Large intestine (tissue), 12 donors: ENCODE data around the gene NLRP10. TPM values are rescaled to one million over a fixed set of nuclear protein-coding genes. Genes with fewer than 3 reads are reported as not detected.

Experiments used
- DNase-seq, 2 donors: peaks; one replicate each; pipeline versions ENCODE4 v3.0.0 to v3.0.0-alpha.2; 2013
- H3K27ac ChIP-seq: one replicate; pipeline ENCODE4 v1.5.1; 2013; ENCODE audit warnings: low read length
- H3K27me3 ChIP-seq: 2 replicates; pipeline ENCODE4 v1.6.1; 2013; ENCODE audit warnings: low read length; ENCODE audit not compliant: control insufficient read depth, insufficient read depth
- H3K36me3 ChIP-seq: 2 replicates; pipeline ENCODE4 v1.6.1; 2013; ENCODE audit warnings: low read length; ENCODE audit not compliant: control insufficient read depth, insufficient read depth
- H3K4me1 ChIP-seq: one replicate; pipeline ENCODE4 v1.6.1; 2013; ENCODE audit warnings: low read length; ENCODE audit not compliant: control insufficient read depth, insufficient read depth
- H3K4me3 ChIP-seq: one replicate; pipeline ENCODE4 v1.5.1; 2013; ENCODE audit warnings: low read length
- H3K9me3 ChIP-seq: one replicate; pipeline ENCODE4 v1.6.1; 2013; ENCODE audit warnings: mild to moderate bottlenecking, low read depth, low read length, moderate library complexity; ENCODE audit not compliant: control insufficient read depth
- WGBS: methylation state at CpG from one replicate; pipeline ENCODE4 v1.1.5; 2013; ENCODE audit warnings: low lambda C conversion rate; ENCODE audit not compliant: insufficient coverage; 5-methylcytosine and 5-hydroxymethylcytosine counted together
- long read RNA-seq, 11 donors: transcript quantifications; one replicate each; lab custom pipeline, GENCODE V29; 2026
- polyA plus RNA-seq: library from polyadenylated mRNA; unstranded; fragments of 120-200 nt; gene quantifications from one replicate; pipeline ENCODE4 v1.2.1, GENCODE V29; 2013

NLRP10 gene
- not detected for polyA plus RNA-seq
- long read RNA-seq, donor 1, result 0 reads
- long read RNA-seq, donor 2, result 0 reads
- long read RNA-seq, donor 3, result 0 reads
- long read RNA-seq, donor 4, result 0 reads
- long read RNA-seq, donor 5, result 0 reads
- long read RNA-seq, donor 6, result 0 reads
- long read RNA-seq, donor 7, result 0 reads
- long read RNA-seq, donor 8, result 0 reads
- long read RNA-seq, donor 9, result 0 reads
- long read RNA-seq, donor 10, result 0 reads
- long read RNA-seq, donor 11, result 0 reads

DNA sequence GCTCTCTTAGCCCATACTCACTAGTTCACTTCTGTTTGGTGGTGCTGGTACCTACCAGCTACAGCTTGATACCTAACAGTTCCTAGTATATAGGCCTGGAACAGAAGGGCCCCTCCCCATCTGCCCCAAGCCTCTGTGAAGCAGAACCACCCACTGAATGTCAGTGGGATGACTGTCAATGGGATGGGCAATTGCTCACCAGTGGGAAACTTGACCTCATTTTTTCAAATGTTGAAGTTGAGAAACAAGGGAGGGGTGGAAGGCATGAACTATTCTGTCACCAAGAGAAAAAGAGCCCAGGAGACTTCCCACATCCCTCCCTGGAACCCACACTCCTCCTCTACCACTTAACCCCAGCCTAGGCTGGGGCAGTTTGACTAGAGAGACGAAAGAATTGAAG is at the start of gene NLRP10:
NLRP10 (minus strand) TSS at position 62 of the 400 bp plus-strand sequence. CDS start 1,952 bp downstream, outside the sequence.
- H3K27me3 ChIP-seq, result no peaks in the 10 kb centered on the region
- H3K4me3 ChIP-seq, result no peak within 1 kb of the TSS
- H3K36me3 ChIP-seq, result no peaks in the 10 kb centered on the region
- no peaks in the 10 kb centered on the region for H3K4me1 ChIP-seq
- no peak within 1 kb of the TSS for H3K27ac ChIP-seq
- no peak for DNase-seq
- H3K9me3 ChIP-seq, result no peaks in the 10 kb centered on the region
- no CpG with 5 or more reads among the region's 1 CpG for WGBS

DNA sequence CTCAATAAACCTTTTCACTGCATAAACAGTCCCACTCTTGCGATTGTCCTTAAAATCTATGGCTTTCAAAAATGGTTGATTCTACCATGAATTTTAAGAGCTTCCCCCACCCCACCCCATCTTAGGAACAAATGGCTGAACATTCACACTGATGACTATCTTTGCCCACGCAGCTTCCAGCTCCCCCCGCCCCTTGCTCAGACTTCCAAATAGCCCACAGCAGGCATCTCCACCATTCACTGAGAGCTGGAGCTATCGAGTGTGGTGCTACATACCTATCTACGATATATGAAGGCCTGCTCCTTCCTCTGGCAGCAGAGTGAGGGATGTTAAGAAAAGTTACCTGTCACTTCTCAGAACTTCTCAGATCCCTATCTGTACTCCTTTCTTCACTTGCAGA is 48.6 kb upstream of the NLRP10 start:
- Histone ChIP-seq H3K4me1 (no peaks in the 10 kb centered on the region), H3K9me3 (no peaks in the 10 kb centered on the region), H3K36me3 (no peaks in the 10 kb centered on the region), H3K4me3 (no peak overlapping the region), H3K27me3 (peaks cover 43% of the 10 kb centered on the region), H3K27ac (no peak overlapping the region)
- no CpG with 5 or more reads among the region's 5 CpGs for WGBS
- no peak for DNase-seq

DNA sequence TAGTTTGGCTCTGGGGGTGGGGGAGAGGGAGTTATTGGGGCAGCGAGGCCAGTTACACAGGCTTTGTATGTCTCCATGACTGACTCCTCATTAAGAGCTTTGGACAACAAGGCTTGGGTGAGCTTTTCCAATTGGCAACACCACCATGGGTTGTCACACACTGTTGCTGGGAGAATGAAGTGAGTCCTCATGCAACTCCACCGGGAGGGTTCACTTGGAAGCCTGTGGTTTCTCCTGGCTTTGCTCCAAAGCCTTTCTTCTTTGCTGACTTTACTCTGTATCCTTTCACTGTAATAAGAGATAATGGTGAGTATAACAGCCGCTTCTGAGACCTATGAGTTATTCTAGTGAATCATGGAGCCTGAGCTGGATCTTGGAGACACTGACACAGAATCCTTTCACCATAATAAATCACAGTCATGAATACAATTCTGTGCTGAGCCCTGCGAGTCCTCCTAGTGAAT is 46.8 kb upstream of the NLRP10 start:
- peaks cover 25% of the 10 kb centered on the region for H3K27me3 ChIP-seq
- no peaks in the 10 kb centered on the region for H3K9me3 ChIP-seq
- H3K27ac ChIP-seq, result no peak overlapping the region
- WGBS, result no CpG with 5 or more reads among the region's 4 CpGs
- H3K4me1 ChIP-seq, result no peaks in the 10 kb centered on the region
- no peaks in the 10 kb centered on the region for H3K36me3 ChIP-seq
- H3K4me3 ChIP-seq, result no peak overlapping the region
- DNase-seq, result no peak

- Histone ChIP-seq H3K4me1 (no peaks in the 10 kb centered on the region), H3K9me3 (no peaks in the 10 kb centered on the region), H3K27ac (no peak overlapping the region), H3K36me3 (no peaks in the 10 kb centered on the region), H3K27me3 (peaks cover 18% of the 10 kb centered on the region), H3K4me3 (no peak overlapping the region)
- WGBS, result no CpG with 5 or more reads among the region's 2 CpGs
- no peak for DNase-seq
Observed at GRCh38 chr11:8011371-8011770, 46.1 kb upstream of the NLRP10 start.

- no CpG with 5 or more reads among the region's 3 CpGs for WGBS
- H3K27ac ChIP-seq, result no peak overlapping the region
Observed at GRCh38 chr11:8009856-8010255, 44.6 kb upstream of the NLRP10 start.

GRCh38 chr11:8008212-8008611 is 43.0 kb upstream of the NLRP10 start:
- Histone ChIP-seq H3K4me1 (no peaks in the 10 kb centered on the region), H3K27me3 (peaks cover 4% of the 10 kb centered on the region), H3K9me3 (no peaks in the 10 kb centered on the region), H3K4me3 (no peak overlapping the region), H3K36me3 (no peaks in the 10 kb centered on the region), H3K27ac (no peak overlapping the region)
- no peak for DNase-seq
- no CpG with 5 or more reads among the region's 4 CpGs for WGBS

More at GRCh38 chr11:8009856-8010255, 44.6 kb upstream of the NLRP10 start:
- Histone ChIP-seq H3K27me3 (peaks cover 7% of the 10 kb centered on the region), H3K4me3 (no peak overlapping the region), H3K36me3 (no peaks in the 10 kb centered on the region), H3K9me3 (no peaks in the 10 kb centered on the region), H3K4me1 (no peaks in the 10 kb centered on the region)
- DNase-seq, result no peak

DNA sequence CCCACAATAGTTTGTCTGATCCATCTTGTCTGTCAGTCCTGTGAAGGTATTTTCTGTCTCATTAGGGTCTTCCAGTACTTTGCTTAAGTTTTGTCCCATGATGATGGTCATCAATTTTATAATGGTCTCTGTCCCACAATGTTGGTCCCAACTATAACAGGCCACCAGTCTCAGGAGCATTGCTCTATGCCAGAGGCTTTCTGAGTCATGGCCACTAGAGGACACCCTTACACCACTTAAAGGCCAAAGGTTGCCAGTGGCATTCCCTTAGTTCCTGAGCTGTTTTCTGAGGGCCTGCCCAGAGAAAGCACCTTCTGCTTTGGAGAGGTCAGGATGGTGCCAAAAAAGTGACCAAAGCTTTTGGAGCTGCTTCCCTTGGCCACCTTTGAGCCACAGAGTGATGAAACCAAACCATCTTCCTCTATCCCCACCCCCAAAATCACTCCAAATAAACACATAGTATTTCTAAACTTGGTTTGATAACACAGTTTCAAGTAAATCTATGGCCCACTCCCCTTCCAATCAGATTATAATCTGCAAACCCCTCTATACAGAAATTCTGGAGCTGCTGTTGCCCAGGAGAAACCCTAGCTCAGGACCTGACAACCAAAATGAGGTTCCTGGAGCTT is 41.2 kb upstream of the NLRP10 start:
- no peak overlapping the region for H3K4me3 ChIP-seq
- peak; percentile 44 to 48 for DNase-seq
- no peaks in the 10 kb centered on the region for H3K36me3 ChIP-seq
- no peak overlapping the region for H3K27ac ChIP-seq
- no peaks in the 10 kb centered on the region for H3K9me3 ChIP-seq
- H3K27me3 ChIP-seq, result no peaks in the 10 kb centered on the region
- no peaks in the 10 kb centered on the region for H3K4me1 ChIP-seq

GRCh38 chr11:8005556-8005955 is 40.3 kb upstream of the NLRP10 start:
- Histone ChIP-seq H3K4me3 (no peak overlapping the region), H3K36me3 (no peaks in the 10 kb centered on the region), H3K9me3 (no peaks in the 10 kb centered on the region), H3K4me1 (no peaks in the 10 kb centered on the region), H3K27me3 (no peaks in the 10 kb centered on the region), H3K27ac (no peak overlapping the region)
- no peak for DNase-seq

GRCh38 chr11:8004008-8004407 is 38.8 kb upstream of the NLRP10 start:
- Histone ChIP-seq H3K36me3 (peaks cover 7% of the 10 kb centered on the region), H3K27me3 (no peaks in the 10 kb centered on the region), H3K9me3 (no peaks in the 10 kb centered on the region), H3K4me3 (no peak overlapping the region), H3K4me1 (no peaks in the 10 kb centered on the region), H3K27ac (no peak overlapping the region)
- no CpG with 5 or more reads among the region's 2 CpGs for WGBS
- no peak for DNase-seq

DNA sequence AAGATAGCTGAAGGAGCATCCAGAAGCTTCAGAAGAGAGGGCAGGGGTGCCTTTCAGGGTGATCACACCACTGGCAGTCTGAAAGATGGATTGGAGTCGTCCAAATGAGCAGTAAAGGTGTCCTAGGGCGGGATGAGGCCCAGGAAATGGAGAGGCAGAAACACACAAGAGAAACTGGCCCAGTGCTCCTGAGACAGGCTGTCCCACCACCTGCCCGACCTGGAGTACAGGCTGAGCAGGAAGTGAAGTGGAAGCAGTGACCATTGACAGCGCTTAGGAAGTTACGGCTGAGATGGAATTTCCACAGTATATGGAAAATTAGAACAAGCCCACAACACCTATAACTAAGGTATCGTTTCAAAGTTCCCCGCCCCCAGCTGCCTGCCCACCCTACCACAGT is 37.9 kb upstream of the NLRP10 start:
- Histone ChIP-seq H3K36me3 (peaks cover 13% of the 10 kb centered on the region), H3K27me3 (no peaks in the 10 kb centered on the region), H3K4me3 (no peak overlapping the region), H3K9me3 (no peaks in the 10 kb centered on the region), H3K27ac (no peak overlapping the region), H3K4me1 (no peaks in the 10 kb centered on the region)
- 100% methylated on average over 1 of the region's 7 CpGs for WGBS
- DNase-seq, result no peak

DNA sequence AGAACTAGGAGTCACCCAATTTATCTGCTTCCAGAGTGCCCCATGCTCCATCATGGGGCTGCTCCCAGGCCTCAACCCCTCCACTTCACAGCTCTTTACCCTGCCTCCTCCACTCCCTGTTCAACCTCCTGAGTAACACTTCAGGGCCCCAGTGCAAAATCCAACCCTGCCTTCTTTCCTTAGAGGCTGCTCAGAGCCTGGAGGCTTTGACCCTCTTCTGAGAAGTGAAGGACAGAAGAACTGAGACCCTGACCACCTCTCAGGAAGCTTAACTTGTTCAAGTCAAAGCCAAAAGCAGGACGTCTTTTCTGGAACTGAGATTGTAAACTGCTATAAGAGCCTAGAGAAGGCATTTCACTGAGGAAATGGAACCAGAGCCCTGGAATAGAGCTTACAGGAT is 37.4 kb upstream of the NLRP10 start:
- Histone ChIP-seq H3K36me3 (peaks cover 17% of the 10 kb centered on the region), H3K4me3 (no peak overlapping the region), H3K27me3 (no peaks in the 10 kb centered on the region), H3K9me3 (no peaks in the 10 kb centered on the region), H3K4me1 (no peaks in the 10 kb centered on the region), H3K27ac (no peak overlapping the region)
- no peak for DNase-seq
- no CpG with 5 or more reads among the region's 1 CpG for WGBS
